ENCODE results near the gene SARNP.

Gene SARNP

DNA sequence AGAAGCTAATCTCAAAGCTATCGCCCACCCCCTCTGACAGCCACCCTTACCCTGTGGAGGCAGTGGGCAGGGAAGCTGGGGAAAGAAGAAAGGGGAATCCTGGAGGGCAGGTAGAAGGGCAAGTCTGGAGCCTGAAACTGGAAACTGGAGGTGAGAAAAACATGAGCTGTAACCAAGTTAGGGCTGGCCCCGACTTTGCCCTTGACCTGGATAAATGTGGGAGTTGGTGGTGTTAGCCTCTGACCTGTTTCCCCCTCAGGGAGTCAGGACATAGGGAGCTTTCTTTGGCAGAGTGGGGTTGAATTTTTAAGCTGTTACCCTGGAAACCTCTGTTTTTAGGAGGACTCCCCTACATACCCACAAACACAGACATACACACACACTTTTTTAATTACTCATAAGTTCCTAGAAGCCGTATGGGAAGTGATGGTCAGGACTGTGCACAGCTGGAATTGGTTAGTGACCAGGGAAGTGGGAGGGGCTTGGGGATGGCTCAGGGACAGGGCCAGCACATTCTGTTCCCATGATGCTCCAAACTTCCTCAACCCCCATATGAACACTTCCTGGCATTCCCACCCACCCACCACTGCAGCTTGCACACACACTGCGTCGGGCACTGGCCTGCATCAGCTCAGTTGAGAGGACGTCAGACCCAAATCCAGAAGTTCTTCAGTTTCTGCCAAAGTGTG is 30.2 kb upstream of the SARNP start:
- H3K36me3 ChIP-seq (ENCODE audit: insufficient read depth, low read length), result no peaks in the 10 kb centered on the region
- H3K4me3 ChIP-seq (ENCODE audit: low read depth in 1 of 2, low read length in 2 of 2), result no peak overlapping the region
- H3K4me1 ChIP-seq (ENCODE audit: insufficient read depth, low read length), result no peaks in the 10 kb centered on the region
- H3K27ac ChIP-seq (ENCODE audit: low read depth, low read length), result peak overlapping the region; percentile 49
- H3K9me3 ChIP-seq (ENCODE audit: low read length), result no peaks in the 10 kb centered on the region
- H3K9ac ChIP-seq (ENCODE audit: low read length), result no peak overlapping the region
- H3K27me3 ChIP-seq (ENCODE audit: control insufficient read depth in 1 of 2, insufficient read depth in 2 of 2, low read length in 2 of 2), result peaks cover 0 to 4% of the 10 kb centered on the region in 2 donors

GRCh38 chr12:55847033-55847432 is 29.5 kb upstream of the SARNP start:
- Histone ChIP-seq H3K27ac (ENCODE audit: low read depth, low read length) (peak overlapping the region; percentile 49), H3K9ac (ENCODE audit: low read length) (no peak overlapping the region), H3K4me3 (ENCODE audit: low read depth in 1 of 2, low read length in 2 of 2) (no peak overlapping the region), H3K36me3 (ENCODE audit: insufficient read depth, low read length) (no peaks in the 10 kb centered on the region), H3K4me1 (ENCODE audit: insufficient read depth, low read length) (no peaks in the 10 kb centered on the region), H3K27me3 (ENCODE audit: control insufficient read depth in 1 of 2, insufficient read depth in 2 of 2, low read length in 2 of 2) (peaks cover 0 to 4% of the 10 kb centered on the region in 2 donors), H3K9me3 (ENCODE audit: low read length) (no peaks in the 10 kb centered on the region)

GRCh38 chr12:55845785-55846496 is 28.4 kb upstream of the SARNP start:
- Histone ChIP-seq H3K27ac (ENCODE audit: low read depth, low read length) (no peak overlapping the region), H3K9ac (ENCODE audit: low read length) (no peak overlapping the region), H3K4me1 (ENCODE audit: insufficient read depth, low read length) (no peaks in the 10 kb centered on the region), H3K9me3 (ENCODE audit: low read length) (no peaks in the 10 kb centered on the region), H3K4me3 (ENCODE audit: low read depth in 1 of 2, low read length in 2 of 2) (no peak overlapping the region), H3K36me3 (ENCODE audit: insufficient read depth, low read length) (no peaks in the 10 kb centered on the region), H3K27me3 (ENCODE audit: control insufficient read depth in 1 of 2, insufficient read depth in 2 of 2, low read length in 2 of 2) (peaks cover 0 to 4% of the 10 kb centered on the region in 2 donors)

DNA sequence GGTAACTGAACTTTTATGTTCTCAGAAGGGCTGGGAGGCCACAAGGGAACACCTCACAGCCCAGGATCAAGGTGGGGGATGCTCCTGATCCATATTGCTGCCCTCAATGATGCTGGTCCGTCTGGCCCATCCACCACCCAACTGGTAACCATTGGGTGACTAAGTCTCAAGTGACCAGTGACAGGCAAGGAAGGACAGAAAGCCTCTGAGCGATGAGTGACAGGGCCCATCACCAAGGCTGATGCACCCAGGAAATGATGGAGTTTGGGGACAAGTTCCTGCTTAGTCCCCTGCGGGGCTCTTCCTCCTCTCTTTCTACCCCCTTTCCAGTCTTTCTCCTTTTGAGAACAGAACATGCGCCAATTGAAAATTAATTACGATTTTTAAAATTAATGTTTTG is 27.8 kb upstream of the SARNP start:
- no peak overlapping the region for H3K27ac ChIP-seq (ENCODE audit: low read depth, low read length)
- no peak overlapping the region for H3K9ac ChIP-seq (ENCODE audit: low read length)
- H3K4me3 ChIP-seq (ENCODE audit: low read depth in 1 of 2, low read length in 2 of 2), result no peak overlapping the region
- no peaks in the 10 kb centered on the region for H3K4me1 ChIP-seq (ENCODE audit: insufficient read depth, low read length)
- H3K9me3 ChIP-seq (ENCODE audit: low read length), result no peaks in the 10 kb centered on the region
- H3K27me3 ChIP-seq (ENCODE audit: control insufficient read depth in 1 of 2, insufficient read depth in 2 of 2, low read length in 2 of 2), result peaks cover 0 to 4% of the 10 kb centered on the region in 2 donors
- H3K36me3 ChIP-seq (ENCODE audit: insufficient read depth, low read length), result no peaks in the 10 kb centered on the region

DNA sequence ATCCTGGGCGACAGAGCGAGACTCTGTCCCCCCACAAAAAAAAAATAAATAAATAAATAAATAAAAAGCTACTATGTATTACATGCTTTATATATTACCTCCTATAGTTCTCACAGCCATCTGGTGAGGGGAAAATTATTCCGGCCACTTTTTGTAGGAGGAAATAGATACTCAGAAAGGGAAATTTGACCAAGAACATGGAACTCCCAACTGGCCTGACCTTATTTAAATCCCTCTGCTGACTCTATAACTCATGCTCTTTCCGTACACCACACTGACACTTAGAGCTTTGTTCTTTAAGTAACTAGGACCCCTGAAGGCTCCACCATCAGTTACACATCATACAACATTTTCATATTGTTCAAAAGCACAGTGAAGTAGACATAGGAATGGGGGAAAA is 27.4 kb upstream of the SARNP start:
- H3K27me3 ChIP-seq (ENCODE audit: control insufficient read depth in 1 of 2, insufficient read depth in 2 of 2, low read length in 2 of 2), result peaks cover 0 to 3% of the 10 kb centered on the region in 2 donors
- H3K4me1 ChIP-seq (ENCODE audit: insufficient read depth, low read length), result no peaks in the 10 kb centered on the region
- no peaks in the 10 kb centered on the region for H3K9me3 ChIP-seq (ENCODE audit: low read length)
- H3K9ac ChIP-seq (ENCODE audit: low read length), result no peak overlapping the region
- no peak overlapping the region for H3K4me3 ChIP-seq (ENCODE audit: low read depth in 1 of 2, low read length in 2 of 2)
- H3K27ac ChIP-seq (ENCODE audit: low read depth, low read length), result no peak overlapping the region
- no peaks in the 10 kb centered on the region for H3K36me3 ChIP-seq (ENCODE audit: insufficient read depth, low read length)

- Histone ChIP-seq H3K9ac (ENCODE audit: low read length) (no peak overlapping the region), H3K27ac (ENCODE audit: low read depth, low read length) (no peak overlapping the region), H3K4me1 (ENCODE audit: insufficient read depth, low read length) (no peaks in the 10 kb centered on the region), H3K4me3 (ENCODE audit: low read depth in 1 of 2, low read length in 2 of 2) (no peak overlapping the region), H3K36me3 (ENCODE audit: insufficient read depth, low read length) (no peaks in the 10 kb centered on the region), H3K27me3 (ENCODE audit: control insufficient read depth in 1 of 2, insufficient read depth in 2 of 2, low read length in 2 of 2) (no peaks in the 10 kb centered on the region), H3K9me3 (ENCODE audit: low read length) (no peaks in the 10 kb centered on the region)
These were observed 25.9 kb upstream of the SARNP start for GRCh38 chr12:55843431-55843830.

DNA sequence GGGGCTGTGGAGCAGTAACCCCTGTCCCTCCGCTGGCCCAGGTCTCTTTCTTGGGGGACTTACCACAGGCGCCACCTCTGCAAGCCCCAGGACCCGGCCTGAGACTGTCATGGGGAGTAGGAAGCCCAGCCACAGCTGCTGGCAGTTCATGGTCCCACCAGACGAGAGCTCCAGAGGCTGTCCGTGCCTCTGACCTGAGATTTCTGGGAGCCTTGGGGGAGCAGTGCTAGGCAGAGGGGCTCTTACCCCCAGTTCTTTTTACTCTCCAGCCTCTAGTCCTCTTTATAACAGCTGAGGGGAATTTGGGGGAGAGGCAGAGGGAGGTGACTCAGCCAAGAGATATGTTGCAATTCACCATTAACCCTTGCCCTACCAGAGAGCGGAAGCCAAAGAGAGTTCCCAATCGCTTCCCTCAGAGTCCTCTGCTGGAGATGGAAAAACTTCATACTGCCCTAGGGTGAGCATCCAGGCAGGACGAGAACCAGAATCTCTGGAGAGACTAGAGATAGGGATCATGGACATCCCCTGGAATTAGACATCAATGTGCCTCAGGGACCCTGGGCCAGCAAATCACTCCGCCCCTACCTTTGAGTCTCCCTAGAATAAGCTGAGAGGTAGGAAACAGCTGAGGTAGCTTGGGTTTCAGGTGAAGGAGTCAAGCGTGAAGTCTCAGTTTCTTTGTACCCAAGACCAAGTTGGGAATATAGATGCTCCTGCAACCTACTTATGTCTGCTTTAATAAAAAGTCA is 25.3 kb upstream of the SARNP start, which contains the start of gene MMP19:
MMP19 (minus strand) TSS at position 256 of the 749 bp plus-strand sequence; CDS start at position 150, 106 bp downstream.
- Histone ChIP-seq H3K9me3 (ENCODE audit: low read length) (no peaks in the 10 kb centered on the region), H3K4me1 (ENCODE audit: insufficient read depth, low read length) (no peaks in the 10 kb centered on the region), H3K36me3 (ENCODE audit: insufficient read depth, low read length) (no peaks in the 10 kb centered on the region), H3K27ac (ENCODE audit: low read depth, low read length) (no peak within 1 kb of the TSS), H3K27me3 (ENCODE audit: control insufficient read depth in 1 of 2, insufficient read depth in 2 of 2, low read length in 2 of 2) (no peaks in the 10 kb centered on the region), H3K4me3 (ENCODE audit: low read depth in 1 of 2, low read length in 2 of 2) (peak within 1 kb of the TSS in 1 of 2 donors; percentile 47), H3K9ac (ENCODE audit: low read length) (peak within 1 kb of the TSS; percentile 44)

DNA sequence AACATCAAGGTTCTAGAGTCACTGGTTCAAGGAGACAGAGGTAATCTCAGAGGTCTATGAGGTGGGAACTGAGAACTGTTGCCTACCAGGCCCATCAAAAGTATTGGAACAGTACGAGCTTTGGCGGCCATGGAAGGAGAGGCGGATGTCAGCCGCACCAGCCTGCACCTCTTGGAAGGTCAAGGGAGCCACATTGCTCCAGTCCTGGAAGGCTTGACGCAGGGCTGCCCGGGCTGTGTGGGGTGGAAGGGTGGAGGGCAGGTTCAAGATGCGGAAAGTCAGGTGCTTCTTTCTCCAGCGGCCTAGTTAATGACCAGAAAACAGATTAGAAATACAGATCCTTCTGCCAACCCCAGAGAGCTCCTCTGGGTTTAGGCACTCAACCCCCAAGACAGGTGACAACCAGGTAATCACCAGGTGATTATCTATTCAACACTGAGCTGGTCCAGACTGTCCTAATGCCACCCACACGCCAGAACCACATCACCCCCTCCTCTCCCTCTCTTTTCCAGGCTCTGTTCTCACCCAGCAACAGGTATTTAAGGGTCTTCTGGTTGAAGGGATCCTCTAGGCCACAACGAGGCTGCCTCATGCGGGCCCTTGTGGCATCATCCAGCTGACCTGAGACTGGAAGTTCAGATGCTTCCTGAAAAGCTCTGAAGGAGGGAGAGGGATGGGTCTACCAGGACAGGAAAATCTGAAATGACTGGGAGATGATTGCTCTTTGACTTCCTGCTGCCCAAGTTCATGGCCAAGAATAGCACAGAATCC is 23.2 kb upstream of the SARNP start:
- no peaks in the 10 kb centered on the region for H3K4me1 ChIP-seq (ENCODE audit: insufficient read depth, low read length)
- no peaks in the 10 kb centered on the region for H3K9me3 ChIP-seq (ENCODE audit: low read length)
- no peak overlapping the region for H3K9ac ChIP-seq (ENCODE audit: low read length)
- no peak overlapping the region for H3K27ac ChIP-seq (ENCODE audit: low read depth, low read length)
- H3K27me3 ChIP-seq (ENCODE audit: control insufficient read depth in 1 of 2, insufficient read depth in 2 of 2, low read length in 2 of 2), result no peaks in the 10 kb centered on the region
- H3K36me3 ChIP-seq (ENCODE audit: insufficient read depth, low read length), result no peaks in the 10 kb centered on the region
- H3K4me3 ChIP-seq (ENCODE audit: low read depth in 1 of 2, low read length in 2 of 2), result no peak overlapping the region

DNA sequence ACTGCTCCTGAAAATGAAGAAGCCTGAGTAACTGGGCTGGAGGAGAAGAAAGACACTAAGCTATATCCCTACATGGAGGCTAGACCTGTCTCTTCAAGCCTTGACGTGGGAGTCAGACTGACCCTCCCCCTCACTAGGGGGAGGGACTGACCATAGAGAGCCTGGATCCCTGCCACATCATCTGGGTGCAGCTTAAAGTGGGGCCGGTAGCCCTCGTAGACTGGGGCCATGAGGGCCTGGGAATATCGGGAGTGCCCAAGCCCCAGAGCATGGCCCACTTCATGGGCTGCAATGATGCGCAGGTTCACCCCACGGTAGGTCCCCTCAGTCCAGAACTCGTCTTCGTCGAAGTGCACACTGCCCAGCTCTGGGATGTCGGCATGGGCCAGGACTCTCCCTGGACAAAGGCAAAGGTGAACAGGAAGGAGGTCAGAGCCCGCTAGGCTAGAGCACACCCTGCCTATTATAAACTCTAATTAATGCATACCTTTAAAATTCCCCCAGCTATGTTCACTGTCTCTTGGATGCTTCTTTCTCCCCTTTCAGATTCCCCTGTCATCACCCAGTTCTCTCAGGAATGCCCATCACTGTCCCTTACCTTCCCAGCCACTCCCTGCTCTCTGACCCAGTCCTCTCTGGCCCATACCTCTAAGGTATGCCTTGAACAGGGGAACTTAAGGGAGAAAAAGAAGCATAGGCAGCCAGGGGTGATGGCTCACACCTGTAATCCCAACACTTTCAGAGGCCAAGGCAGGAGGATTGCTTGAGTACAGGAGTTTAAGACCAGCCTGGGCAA is 22.0 kb upstream of the SARNP start:
- Histone ChIP-seq H3K36me3 (ENCODE audit: insufficient read depth, low read length) (no peaks in the 10 kb centered on the region), H3K4me3 (ENCODE audit: low read depth in 1 of 2, low read length in 2 of 2) (no peak overlapping the region), H3K9me3 (ENCODE audit: low read length) (no peaks in the 10 kb centered on the region), H3K27me3 (ENCODE audit: control insufficient read depth in 1 of 2, insufficient read depth in 2 of 2, low read length in 2 of 2) (no peaks in the 10 kb centered on the region), H3K4me1 (ENCODE audit: insufficient read depth, low read length) (no peaks in the 10 kb centered on the region), H3K27ac (ENCODE audit: low read depth, low read length) (no peak overlapping the region), H3K9ac (ENCODE audit: low read length) (no peak overlapping the region)

GRCh38 chr12:55838361-55838760 is 20.8 kb upstream of the SARNP start:
- Histone ChIP-seq H3K27ac (ENCODE audit: low read depth, low read length) (no peak overlapping the region), H3K9me3 (ENCODE audit: low read length) (no peaks in the 10 kb centered on the region), H3K36me3 (ENCODE audit: insufficient read depth, low read length) (no peaks in the 10 kb centered on the region), H3K4me1 (ENCODE audit: insufficient read depth, low read length) (no peaks in the 10 kb centered on the region), H3K4me3 (ENCODE audit: low read depth in 1 of 2, low read length in 2 of 2) (no peak overlapping the region), H3K27me3 (ENCODE audit: control insufficient read depth in 1 of 2, insufficient read depth in 2 of 2, low read length in 2 of 2) (no peaks in the 10 kb centered on the region), H3K9ac (ENCODE audit: low read length) (no peak overlapping the region)

All from muscle layer of colon (tissue), 2 donors.